GM23338 (cell line): ENCODE results near the gene EXD3.

Experiments used
- CTCF ChIP-seq, 2 experiments: fragments of 200-600 bp in 1 of 2; sonication (generic) in 1 of 2; conservative IDR thresholded peaks; 2 replicates each; pipeline versions ENCODE4 v1.5.1 to v1.6.1; 2016 to 2017; ENCODE audit warnings: antibody characterized with exemption in 2 of 2, low read depth in 2 of 2, mild to moderate bottlenecking in 2 of 2, moderate library complexity in 1 of 2
- ETS1 ChIP-seq: IDR thresholded peaks from 2 replicates; pipeline ENCODE4 v1.6.1; 2016; ENCODE audit warnings: antibody characterized with exemption
- EZH2 ChIP-seq: fragments of 200-600 bp; sonication (generic); IDR thresholded peaks from one replicate; pipeline ENCODE4 v1.8.0; 2017; ENCODE audit warnings: antibody characterized with exemption, mild to moderate bottlenecking, low read depth; ENCODE audit not compliant: unreplicated experiment
- EZH2phosphoT487 ChIP-seq: fragments of 200-600 bp; sonication (generic); IDR thresholded peaks from one replicate; pipeline ENCODE4 v1.8.1; 2018; ENCODE audit warnings: antibody characterized with exemption; ENCODE audit not compliant: unreplicated experiment
- JUNB ChIP-seq: IDR thresholded peaks from one replicate; pipeline ENCODE4 v1.6.1; 2016; ENCODE audit warnings: antibody characterized with exemption; ENCODE audit not compliant: unreplicated experiment
- POLR2AphosphoS5 ChIP-seq: IDR thresholded peaks from 2 replicates; pipeline ENCODE4 v1.6.1; 2016; ENCODE audit warnings: antibody characterized with exemption, low read depth
- REST ChIP-seq: IDR thresholded peaks from one replicate; pipeline ENCODE4 v1.6.1; 2018; ENCODE audit warnings: antibody characterized with exemption; ENCODE audit not compliant: unreplicated experiment
- STAT1 ChIP-seq: IDR thresholded peaks from one replicate; pipeline ENCODE4 v1.6.1; 2016; ENCODE audit warnings: antibody characterized with exemption; ENCODE audit not compliant: unreplicated experiment
- ZNF331 ChIP-seq: fragments of 250-450 bp; sonication (Bioruptor Pico); IDR thresholded peaks from 2 replicates; pipeline ENCODE4 v1.5.0; 2020; ENCODE audit warnings: low read depth, mild to moderate bottlenecking, moderate library complexity
- ZNF462 ChIP-seq: fragments of 250-450 bp; sonication (Bioruptor Pico); IDR thresholded peaks from 2 replicates; pipeline ENCODE4 v1.5.0; 2020; ENCODE audit warnings: mild to moderate bottlenecking, moderate library complexity

- TF ChIP-seq CTCF (conservative IDR thresholded peaks at IDR 0.05; ENCODE audit: low read depth in 2 of 2) (no peak), EZH2 (no peak), EZH2phosphoT487 (no peak), REST (no peak), ETS1 (no peak), POLR2AphosphoS5 (no peak), ZNF462 (no peak), ZNF331 (CRISPR knock-in tag) (no peak), STAT1 (no peak), JUNB (no peak)
Measured at GRCh38 chr9:137319739-137320551, 103.0 kb downstream of the EXD3 start.
